Caco-2 (cell line): ENCODE measurements around the gene IRX2. TPM values are rescaled to one million over a fixed set of nuclear protein-coding genes. Genes with fewer than 3 reads are reported as not detected.

ENCODE experiments used
- Bru-seq: library from RNA; stranded (reverse); fragments of 400-500 nt; gene quantifications from one replicate; lab custom pipeline; 2021; lab: Mats Ljungman, UMichigan
- BruChase-seq, 2 experiments: library from RNA; stranded (reverse); fragments of 400-500 nt; gene quantifications; one replicate each; lab custom pipeline; 2021; lab: Mats Ljungman, UMichigan
- BruUV-seq: library from RNA; stranded (reverse); fragments of 400-500 nt; replicated peaks from 2 replicates; lab custom pipeline; 2021; lab: Mats Ljungman, UMichigan
- CTCF ChIA-PET: fragments of 300-600 bp; sonication (Branson Sonifier 250); formaldehyde crosslinking; loops from one replicate; lab custom pipeline; 2022; ENCODE audit warnings: antibody characterized with exemption; lab: Charles Lee
- POLR2A ChIA-PET: fragments of 300-600 bp; sonication (Branson Sonifier 250); formaldehyde crosslinking; loops from one replicate; lab custom pipeline; 2022; ENCODE audit warnings: antibody characterized with exemption; lab: Charles Lee
- DNase-seq, 2 experiments: peaks; one replicate each; pipeline versions ENCODE4 v3.0.0 to v3.0.0-alpha.2; 2020 to 2022
- H3K27me3 ChIP-seq: replicated peaks from 2 replicates; pipeline ENCODE4 v1.6.0; 2011; ENCODE audit warnings: low read length; ENCODE audit not compliant: control insufficient read depth, insufficient read depth
- H3K36me3 ChIP-seq: 2 replicates; pipeline ENCODE4 v1.5.1; 2011; ENCODE audit warnings: low read length; ENCODE audit not compliant: control insufficient read depth, insufficient read depth
- H3K4me1 ChIP-seq: fragments of 250-450 bp; sonication (Bioruptor Pico); 2 replicates; pipeline ENCODE4 v1.5.1; 2020; ENCODE audit warnings: mild to moderate bottlenecking
- H3K4me3 ChIP-seq: 2 replicates; pipeline ENCODE4 v1.5.1; 2011; ENCODE audit warnings: low read depth, mild to moderate bottlenecking, control low read depth, low read length
- H3K9me3 ChIP-seq: fragments of 250-450 bp; sonication (Bioruptor Pico); 2 replicates; pipeline ENCODE4 v1.5.1; 2020; ENCODE audit warnings: mild to moderate bottlenecking, moderate library complexity
- H3K27ac Mint-ChIP-seq: one replicate; pipeline ENCODE4 v1.8.0; 2022; ENCODE audit warnings: mixed read lengths; ENCODE audit not compliant: unreplicated experiment
- H3K27me3 Mint-ChIP-seq: one replicate; pipeline ENCODE4 v1.8.0; 2022; ENCODE audit warnings: mixed read lengths; ENCODE audit not compliant: insufficient read depth, unreplicated experiment
- H3K36me3 Mint-ChIP-seq: one replicate; pipeline ENCODE4 v1.8.0; 2022; ENCODE audit warnings: mild to moderate bottlenecking, mixed read lengths; ENCODE audit not compliant: insufficient read depth, unreplicated experiment
- H3K4me1 Mint-ChIP-seq: one replicate; pipeline ENCODE4 v1.8.0; 2022; ENCODE audit warnings: low read depth, mixed read lengths; ENCODE audit not compliant: unreplicated experiment
- H3K4me3 Mint-ChIP-seq: one replicate; pipeline ENCODE4 v1.8.0; 2022; ENCODE audit warnings: mild to moderate bottlenecking, moderate library complexity, mixed read lengths; ENCODE audit not compliant: unreplicated experiment
- H3K9me3 Mint-ChIP-seq: one replicate; pipeline ENCODE4 v1.8.0; 2022; ENCODE audit warnings: mixed read lengths; ENCODE audit not compliant: unreplicated experiment
- CTCF ChIP-seq, 2 experiments: fragments of 200-600 bp in 1 of 2; IDR thresholded peaks; 1 replicate in 1 of 2; 2 replicates in 1 of 2; pipeline versions ENCODE4 v1.5.1 to v1.8.0; 2011 to 2022; ENCODE audit warnings: antibody characterized with exemption in 1 of 2, control low read depth in 1 of 2, inconsistent platforms in 1 of 2, low read depth in 1 of 2, low read length in 1 of 2, mild to moderate bottlenecking in 1 of 2, moderate library complexity in 1 of 2; ENCODE audit not compliant: insufficient read depth in 1 of 2, severe bottlenecking in 1 of 2, unreplicated experiment in 1 of 2
- intact Hi-C: fragments of 100-400 bp; cut with micrococcal nuclease; formaldehyde crosslinking; loops from one replicate; pipeline ENCODE4 v1.10.0; 2022; ENCODE audit not compliant: unreplicated experiment
- long read RNA-seq: library from polyadenylated mRNA; stranded (forward); transcript quantifications from one replicate; pipeline ENCODE4 v2.0.0, GENCODE V29; 2022
- total RNA-seq: library from RNA; stranded (reverse); gene quantifications from 2 replicates; pipeline ENCODE4 v1.2.3, GENCODE V29; 2022

Gene IRX2
- total RNA-seq (43.6 and 44.1 TPM in 2 replicates), Bru-seq, nascent RNA (percentile 85 among the genes with signal in this experiment), BruChase-seq, experiment 1, labeled RNA remaining after a 2-hour chase (percentile 94 among the genes with signal in this experiment), BruChase-seq, experiment 2, labeled RNA remaining after a 6-hour chase (percentile 79 among the genes with signal in this experiment)
- long read RNA-seq, transcript IRX2-201 (4 exons, 2,456 nt), result major isoform, 23 of 56 reads
- long read RNA-seq, transcript IRX2-202 (5 exons, 2,630 nt), result minor isoform, 13 of 56 reads
- long read RNA-seq, partial matches to known transcripts, result 9 of 56 reads
- long read RNA-seq, other reads (novel, unspliced or antisense), result 11 of 56 reads

- no peaks in the 10 kb centered on the region for H3K27me3 Mint-ChIP-seq
- no TSS peak for BruUV-seq
- H3K4me1 ChIP-seq, result peaks cover 16% of the 10 kb centered on the region; the same call in 1 of the 2 replicates
- H3K4me1 Mint-ChIP-seq, result peaks cover 24% of the 10 kb centered on the region
- TF ChIP-seq CTCF (IDR thresholded peaks at IDR 0.05; ENCODE audit: insufficient read depth in 1 of 2, low read depth in 1 of 2, low read length in 1 of 2, severe bottlenecking in 1 of 2, unreplicated experiment in 1 of 2), result no peak
- no peaks in the 10 kb centered on the region for H3K27me3 ChIP-seq
- intact Hi-C loops, result loop anchor here (1.0 kb wide), 1 partner anchor 52 kb away; no protein-coding TSS in a partner anchor
- peak within 1 kb of the TSS; percentile 85 for H3K4me3 Mint-ChIP-seq
- H3K4me3 ChIP-seq, result peak within 1 kb of the TSS; percentile 96
- H3K36me3 Mint-ChIP-seq, result peaks cover 45% of the 10 kb centered on the region
- DNase-seq, result peak; percentile 94 to 95
- H3K9me3 Mint-ChIP-seq, result peaks cover 10% of the 10 kb centered on the region
- H3K27ac Mint-ChIP-seq, result peak within 1 kb of the TSS; percentile 89
- CTCF ChIA-PET, result no interaction called here
- peaks cover 3% of the 10 kb centered on the region; the same call in 1 of the 2 replicates for H3K36me3 ChIP-seq
- POLR2A ChIA-PET, result no interaction called here
- H3K9me3 ChIP-seq, result no peaks in the 10 kb centered on the region
These were observed at the start of gene IRX2 for GRCh38 chr5:2751592-2752021. Gene IRX2 (minus strand): TSS chr5:2751677. CDS start chr5:2751413, 264 bp downstream.

DNA sequence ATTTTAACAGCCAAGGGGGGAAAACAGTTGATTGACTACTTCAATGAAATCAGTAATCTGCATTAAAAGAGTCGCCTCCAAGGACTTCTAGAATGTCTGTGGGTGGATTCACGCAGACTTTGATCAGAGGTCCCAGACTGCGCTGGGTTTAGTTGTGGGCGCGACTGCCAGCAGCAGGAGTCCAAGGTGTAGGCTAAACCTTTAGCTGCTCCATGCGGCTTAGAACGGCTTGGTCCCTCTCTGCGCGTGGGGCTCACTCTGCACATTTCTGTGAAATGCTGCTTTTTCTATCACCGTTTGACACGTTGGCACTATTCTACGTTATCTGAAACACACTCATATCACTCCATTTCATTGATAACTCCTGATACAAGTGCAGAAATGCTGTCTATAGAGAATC lies 48.6 kb upstream of the IRX2 start:
- intact Hi-C loops, result no loop called here

GRCh38 chr5:2797981-2798380 lies 46.5 kb upstream of the IRX2 start:
- Mint-ChIP-seq H3K9me3 (peaks cover 9% of the 10 kb centered on the region), H3K27ac (no peak overlapping the region), H3K4me1 (peaks cover 12% of the 10 kb centered on the region), H3K4me3 (no peak overlapping the region), H3K36me3 (peaks cover 3% of the 10 kb centered on the region), H3K27me3 (no peaks in the 10 kb centered on the region)
- CTCF ChIA-PET, result no interaction called here
- intact Hi-C loops, result no loop called here
- Histone ChIP-seq H3K9me3 (peaks cover 5% of the 10 kb centered on the region; the same call in 1 of the 2 replicates), H3K4me1 (peaks cover 16% of the 10 kb centered on the region), H3K4me3 (no peak overlapping the region), H3K36me3 (no peaks in the 10 kb centered on the region), H3K27me3 (no peaks in the 10 kb centered on the region)
- no peak for TF ChIP-seq CTCF (IDR thresholded peaks at IDR 0.05; ENCODE audit: insufficient read depth in 1 of 2, low read depth in 1 of 2, low read length in 1 of 2, severe bottlenecking in 1 of 2, unreplicated experiment in 1 of 2)
- DNase-seq, result no peak
- POLR2A ChIA-PET, result no interaction called here
- no TSS peak for BruUV-seq

More for the DNA sequence above, 48.6 kb upstream of the IRX2 start:
- Histone ChIP-seq H3K36me3 (no peaks in the 10 kb centered on the region), H3K9me3 (peaks cover 4% of the 10 kb centered on the region; the same call in 1 of the 2 replicates), H3K4me1 (peaks cover 27% of the 10 kb centered on the region), H3K27me3 (no peaks in the 10 kb centered on the region), H3K4me3 (no peak overlapping the region)
- H3K4me3 Mint-ChIP-seq, result no peak overlapping the region
- no peaks in the 10 kb centered on the region for H3K27me3 Mint-ChIP-seq
- no TSS peak for BruUV-seq
- H3K9me3 Mint-ChIP-seq, result no peaks in the 10 kb centered on the region
- ChIA-PET POLR2A (no interaction called here), CTCF (no interaction called here)
- H3K36me3 Mint-ChIP-seq, result peaks cover 6% of the 10 kb centered on the region
- H3K4me1 Mint-ChIP-seq, result peaks cover 15% of the 10 kb centered on the region
- TF ChIP-seq CTCF (IDR thresholded peaks at IDR 0.05; ENCODE audit: insufficient read depth in 1 of 2, low read depth in 1 of 2, low read length in 1 of 2, severe bottlenecking in 1 of 2, unreplicated experiment in 1 of 2), result no peak
- no peak for DNase-seq
- H3K27ac Mint-ChIP-seq, result no peak overlapping the region
